ENCODE results near the gene SLC45A3.
"Not testable (repeated sequence)": the region's sequence is repeated elsewhere in the genome, so short reads cannot be mapped to it uniquely, and the experiment has no call there.

SLC45A3 gene

GRCh38 chr1:205667909-205668643 lies 12.2 kb downstream of the SLC45A3 start:
- no peak for DNase-seq

- no peak for DNase-seq
Measured at GRCh38 chr1:205666372-205667166, 13.7 kb downstream of the SLC45A3 start.

- no peak for DNase-seq
Measured at GRCh38 chr1:205665201-205666045, 14.9 kb downstream of the SLC45A3 start.

GRCh38 chr1:205664399-205665017 lies 15.8 kb downstream of the SLC45A3 start:
- peak; percentile 12 for DNase-seq

GRCh38 chr1:205663286-205663936 lies 16.9 kb downstream of the SLC45A3 start:
- DNase-seq, result no peak

GRCh38 chr1:205662791-205663190 lies 17.5 kb downstream of the SLC45A3 start:
- no peak for DNase-seq

GRCh38 chr1:205662135-205662738 lies 18.1 kb downstream of the SLC45A3 start:
- no peak for DNase-seq

GRCh38 chr1:205661429-205662134 lies 18.7 kb downstream of the SLC45A3 start:
- DNase-seq, result no peak

GRCh38 chr1:205660361-205660760 lies 19.9 kb downstream of the SLC45A3 start:
- no peak for DNase-seq

GRCh38 chr1:205658943-205659581 lies 21.2 kb downstream of the SLC45A3 start:
- DNase-seq, result peak; percentile 49

- peak; percentile 49 for DNase-seq
Measured at GRCh38 chr1:205656236-205656635, 24.1 kb downstream of the SLC45A3 start.

GRCh38 chr1:205652984-205653383 lies 27.3 kb downstream of the SLC45A3 start:
- DNase-seq, result no peak

GRCh38 chr1:205650241-205650640 lies 30.1 kb downstream of the SLC45A3 start:
- no peak for DNase-seq

GRCh38 chr1:205645519-205645918 lies 34.8 kb downstream of the SLC45A3 start:
- DNase-seq, result no peak

- DNase-seq, result no peak
Measured at GRCh38 chr1:205642679-205643307, 37.5 kb downstream of the SLC45A3 start.

GRCh38 chr1:205639567-205639966 lies 40.7 kb downstream of the SLC45A3 start:
- no peak for DNase-seq

GRCh38 chr1:205637854-205638468 lies 42.3 kb downstream of the SLC45A3 start:
- no peak for DNase-seq

GRCh38 chr1:205636732-205637131 lies 43.6 kb downstream of the SLC45A3 start:
- no peak for DNase-seq

- not testable (repeated sequence) for DNase-seq
Measured at GRCh38 chr1:205636138-205636530, 44.2 kb downstream of the SLC45A3 start.
